Naive thymus-derived CD8-positive, alpha-beta T cell (primary cell): ENCODE results near the gene VPS9D1. TPM values are rescaled to one million over a fixed set of nuclear protein-coding genes. Genes with fewer than 3 reads are reported as not detected.
A peak's percentile ranks its signal among the peaks of the same experiment; 100 is the strongest.
"Not testable (repeated sequence)": the region's sequence is repeated elsewhere in the genome, so short reads cannot be mapped to it uniquely, and the experiment has no call there.

Experiments
- ATAC-seq, 2 donors: fragments of 150-1000 bp; cut with Tn5 transposase in 1 of 2; sonication (Bioruptor Pico), chemical (Tn5 transposase) in 1 of 2; 1 replicate in 1 of 2; 2 replicates in 1 of 2; pipeline ENCODE4 v1.10.0; 2021; ENCODE audit warnings: mild to moderate bottlenecking in 2 of 2, moderate library complexity in 2 of 2
- POLR2A ChIA-PET: fragments of 350-600 bp; sonication (Branson Sonifier 250); formaldehyde crosslinking; loops from one replicate; lab custom pipeline; 2021; ENCODE audit warnings: antibody characterized with exemption; lab: Charles Lee
- DNase-seq, 10 donors: peaks; one replicate each; pipeline versions ENCODE4 v3.0.0 to v3.0.0-alpha.2; 2020 to 2022
- H3K27ac Mint-ChIP-seq, 10 donors: one replicate each; pipeline ENCODE4 v1.8.0; 2020 to 2022; ENCODE audit warnings: mild to moderate bottlenecking in 10 of 10, mixed read lengths in 10 of 10, moderate library complexity in 4 of 10, inconsistent platforms in 1 of 10
- H3K27me3 Mint-ChIP-seq, 5 donors: one replicate each; pipeline ENCODE4 v1.8.0; 2021 to 2022; ENCODE audit warnings: mixed read lengths in 5 of 5
- H3K36me3 Mint-ChIP-seq, 3 donors: one replicate each; pipeline ENCODE4 v1.8.0; 2020 to 2022; ENCODE audit warnings: mixed read lengths in 3 of 3, mild to moderate bottlenecking in 2 of 3, inconsistent platforms in 1 of 3
- H3K4me1 Mint-ChIP-seq, 4 donors: one replicate each; pipeline ENCODE4 v1.8.0; 2021 to 2022; ENCODE audit warnings: mixed read lengths in 4 of 4
- H3K4me3 Mint-ChIP-seq, 10 donors: one replicate each; pipeline ENCODE4 v1.8.0; 2020 to 2022; ENCODE audit warnings: mild to moderate bottlenecking in 10 of 10, mixed read lengths in 10 of 10, moderate library complexity in 6 of 10, inconsistent platforms in 1 of 10
- H3K9me3 Mint-ChIP-seq, 9 donors: one replicate each; pipeline ENCODE4 v1.8.0; 2020 to 2022; ENCODE audit warnings: mixed read lengths in 9 of 9, mild to moderate bottlenecking in 3 of 9, inconsistent platforms in 1 of 9, moderate library complexity in 1 of 9
- polyA plus RNA-seq, 3 donors: library from polyadenylated mRNA; unstranded; fragments of 300-500 nt; fragmentation: Illumina TruSeq; gene quantifications; one replicate each; pipeline ENCODE4 v1.2.3, GENCODE V29; 2021
- total RNA-seq, 8 experiments: library from RNA in 2 of 8; stranded (reverse) in 2 of 8; gene quantifications; one replicate each; pipeline ENCODE4 v1.2.3 and lab custom pipeline; 2021 to 2026

VPS9D1 gene
- total and polyA plus RNA-seq, 5 experiments from 2014 or later = 0.53 to 17.0 (median 1.3) TPM

GRCh38 chr16:89696670-89697128, 24.0 kb downstream of the VPS9D1 start:
- peaks cover 1 to 28% (median 15%) of the 10 kb centered on the region in 4 donors for H3K4me1 Mint-ChIP-seq
- peak overlapping the region in 1 of 10 donors; percentile 44 for H3K27ac Mint-ChIP-seq
- peaks cover 0 to 27% (median 4%) of the 10 kb centered on the region in 3 donors for H3K36me3 Mint-ChIP-seq
- ATAC-seq = no peak
- H3K9me3 Mint-ChIP-seq = no peaks in the 10 kb centered on the region
- POLR2A ChIA-PET = interaction anchor here (0.7 to 0.9 kb wide), 2 partner anchors 29 to 33 kb away, joined by 3 read pairs; no protein-coding TSS in a partner anchor
- H3K4me3 Mint-ChIP-seq = no peak overlapping the region
- no peaks in the 10 kb centered on the region for H3K27me3 Mint-ChIP-seq
- DNase-seq = peak in 3 of 10 donors; percentile 27 to 53 (median 42)

- H3K27ac Mint-ChIP-seq = peak overlapping the region in 2 of 10 donors; percentile 25 to 33
- POLR2A ChIA-PET = interaction anchor here (0.9 to 1.0 kb wide), 2 partner anchors 33 to 168 kb away, joined by 3 read pairs; no protein-coding TSS in a partner anchor
- no peak for DNase-seq
- ATAC-seq = no peak
- no peaks in the 10 kb centered on the region for H3K9me3 Mint-ChIP-seq
- peaks cover 1 to 27% (median 15%) of the 10 kb centered on the region in 4 donors for H3K4me1 Mint-ChIP-seq
- H3K27me3 Mint-ChIP-seq = no peaks in the 10 kb centered on the region
- peak overlapping the region in 1 of 10 donors; percentile 33 for H3K4me3 Mint-ChIP-seq
- H3K36me3 Mint-ChIP-seq = peaks cover 0 to 33% (median 4%) of the 10 kb centered on the region in 3 donors
Measured at GRCh38 chr16:89695875-89696669, 24.6 kb downstream of the VPS9D1 start.

- Mint-ChIP-seq H3K36me3 (peaks cover 0 to 41% (median 4%) of the 10 kb centered on the region in 3 donors), H3K4me1 (peaks cover 1 to 26% (median 11%) of the 10 kb centered on the region in 4 donors), H3K27me3 (no peaks in the 10 kb centered on the region), H3K9me3 (no peaks in the 10 kb centered on the region), H3K4me3 (peak overlapping the region in 2 of 10 donors; percentile 5 to 30), H3K27ac (no peak overlapping the region)
- DNase-seq (no peak), ATAC-seq (no peak)
- POLR2A ChIA-PET = interaction anchor here (0.5 to 1.0 kb wide), 2 partner anchors 22 to 168 kb away, joined by 3 read pairs; no protein-coding TSS in a partner anchor
Measured at GRCh38 chr16:89695086-89695874, 25.4 kb downstream of the VPS9D1 start.

- DNase-seq, H3K27me3 Mint-ChIP-seq, POLR2A ChIA-PET, H3K9me3 Mint-ChIP-seq, ATAC-seq: not testable (repeated sequence)
- peaks cover 0 to 45% (median 4%) of the 10 kb centered on the region in 3 donors for H3K36me3 Mint-ChIP-seq
- H3K4me1 Mint-ChIP-seq = peaks cover 0 to 24% (median 7%) of the 10 kb centered on the region in 4 donors
- peak overlapping the region in 1 of 10 donors; percentile 5 for H3K4me3 Mint-ChIP-seq
- peak overlapping the region in 1 of 10 donors; percentile 5 for H3K27ac Mint-ChIP-seq
Measured at GRCh38 chr16:89694784-89695085, 26.0 kb downstream of the VPS9D1 start.

- Mint-ChIP-seq H3K4me3 (no peak overlapping the region), H3K27ac (peak overlapping the region in 3 of 10 donors; percentile 16 to 60 (median 29)), H3K4me1 (peaks cover 0 to 22% (median 6%) of the 10 kb centered on the region in 4 donors), H3K27me3 (no peaks in the 10 kb centered on the region), H3K9me3 (no peaks in the 10 kb centered on the region), H3K36me3 (peaks cover 0 to 45% (median 4%) of the 10 kb centered on the region in 3 donors)
- peak in 1 of 10 donors; percentile 58 for DNase-seq
- POLR2A ChIA-PET = interaction anchor here (0.9 kb wide), 1 partner anchor 170 kb away, joined by 3 read pairs; no protein-coding TSS in a partner anchor
- ATAC-seq = peak in 1 of 2 donors; percentile 13
Measured at GRCh38 chr16:89693931-89694783, 26.5 kb downstream of the VPS9D1 start.

GRCh38 chr16:89693289-89693731, 27.4 kb downstream of the VPS9D1 start:
- Mint-ChIP-seq H3K9me3 (no peaks in the 10 kb centered on the region), H3K27ac (peak overlapping the region in 2 of 10 donors; percentile 2 to 44), H3K27me3 (no peaks in the 10 kb centered on the region), H3K4me3 (no peak overlapping the region), H3K36me3 (peaks cover 0 to 45% (median 4%) of the 10 kb centered on the region in 3 donors), H3K4me1 (peaks cover 0 to 23% (median 5%) of the 10 kb centered on the region in 4 donors)
- DNase-seq = peak in 1 of 10 donors; percentile 60
- POLR2A ChIA-PET = no interaction called here
- ATAC-seq = no peak

- Mint-ChIP-seq H3K4me1 (peaks cover 6 to 29% (median 13%) of the 10 kb centered on the region in 4 donors), H3K27me3 (no peaks in the 10 kb centered on the region), H3K4me3 (no peak overlapping the region), H3K9me3 (no peaks in the 10 kb centered on the region), H3K36me3 (peaks cover 0 to 48% (median 4%) of the 10 kb centered on the region in 3 donors), H3K27ac (no peak overlapping the region)
- ATAC-seq (no peak), DNase-seq (peak in 1 of 10 donors; percentile 18)
- POLR2A ChIA-PET = interaction anchor here (0.6 kb wide), 1 partner anchor 467 kb away, joined by 3 read pairs; no protein-coding TSS in a partner anchor
Measured at GRCh38 chr16:89691986-89692569, 28.6 kb downstream of the VPS9D1 start.

GRCh38 chr16:89691231-89691985, 29.3 kb downstream of the VPS9D1 start:
- Mint-ChIP-seq H3K36me3 (peaks cover 0 to 48% (median 4%) of the 10 kb centered on the region in 3 donors), H3K9me3 (no peaks in the 10 kb centered on the region), H3K4me1 (peaks cover 8 to 26% (median 12%) of the 10 kb centered on the region in 4 donors), H3K4me3 (peak overlapping the region in 1 of 10 donors; percentile 12), H3K27me3 (no peaks in the 10 kb centered on the region), H3K27ac (no peak overlapping the region)
- DNase-seq = peak in 1 of 10 donors; percentile 7
- POLR2A ChIA-PET = interaction anchor here (0.6 kb wide), 1 partner anchor 467 kb away, joined by 3 read pairs; no protein-coding TSS in a partner anchor
- no peak for ATAC-seq

- H3K4me3 Mint-ChIP-seq = no peak overlapping the region
Measured at GRCh38 chr16:89690392-89690901, 30.3 kb downstream of the VPS9D1 start.

GRCh38 chr16:89689621-89690020, 31.1 kb downstream of the VPS9D1 start:
- H3K4me3 Mint-ChIP-seq, H3K9me3 Mint-ChIP-seq, ATAC-seq, H3K27me3 Mint-ChIP-seq, H3K27ac Mint-ChIP-seq: not testable (repeated sequence)
- peaks cover 0 to 42% (median 4%) of the 10 kb centered on the region in 3 donors for H3K36me3 Mint-ChIP-seq
- peaks cover 8 to 25% (median 15%) of the 10 kb centered on the region in 4 donors for H3K4me1 Mint-ChIP-seq
- peak in 1 of 10 donors; percentile 11 for DNase-seq
- POLR2A ChIA-PET = interaction anchor here (1.6 kb wide), 1 partner anchor 10 kb away, joined by 7 read pairs; no protein-coding TSS in a partner anchor

More at GRCh38 chr16:89690392-89690901, 30.3 kb downstream of the VPS9D1 start:
- peak in 1 of 10 donors; percentile 50 for DNase-seq
- H3K36me3 Mint-ChIP-seq = peaks cover 0 to 46% (median 4%) of the 10 kb centered on the region in 3 donors
- no peaks in the 10 kb centered on the region for H3K9me3 Mint-ChIP-seq
- POLR2A ChIA-PET = interaction anchor here (1.6 kb wide), 1 partner anchor 9 kb away, joined by 7 read pairs; no protein-coding TSS in a partner anchor
- H3K27ac Mint-ChIP-seq = no peak overlapping the region
- no peaks in the 10 kb centered on the region for H3K27me3 Mint-ChIP-seq
- H3K4me1 Mint-ChIP-seq = peaks cover 9 to 25% (median 15%) of the 10 kb centered on the region in 4 donors
- ATAC-seq = no peak
